T-helper 1 cell (primary cell): ENCODE data around the gene QSOX1.
A peak's percentile ranks its signal among the peaks of the same experiment; 100 is the strongest.
"Not testable (repeated sequence)": the region's sequence is repeated elsewhere in the genome, so short reads cannot be mapped to it uniquely, and the experiment has no call there.

Source experiments
- DNase-seq, 5 donors: peaks; one replicate each; pipeline ENCODE4 v3.0.0-alpha.2; 2012 to 2020
- total RNA-seq, 4 donors: gene quantifications; one replicate each; lab custom pipeline; 2026; lab: John Stamatoyannopoulos, UW

QSOX1 gene
- total RNA-seq: 25.1 to 35.1 (median 30.0) reads per million in 4 donors

DNA sequence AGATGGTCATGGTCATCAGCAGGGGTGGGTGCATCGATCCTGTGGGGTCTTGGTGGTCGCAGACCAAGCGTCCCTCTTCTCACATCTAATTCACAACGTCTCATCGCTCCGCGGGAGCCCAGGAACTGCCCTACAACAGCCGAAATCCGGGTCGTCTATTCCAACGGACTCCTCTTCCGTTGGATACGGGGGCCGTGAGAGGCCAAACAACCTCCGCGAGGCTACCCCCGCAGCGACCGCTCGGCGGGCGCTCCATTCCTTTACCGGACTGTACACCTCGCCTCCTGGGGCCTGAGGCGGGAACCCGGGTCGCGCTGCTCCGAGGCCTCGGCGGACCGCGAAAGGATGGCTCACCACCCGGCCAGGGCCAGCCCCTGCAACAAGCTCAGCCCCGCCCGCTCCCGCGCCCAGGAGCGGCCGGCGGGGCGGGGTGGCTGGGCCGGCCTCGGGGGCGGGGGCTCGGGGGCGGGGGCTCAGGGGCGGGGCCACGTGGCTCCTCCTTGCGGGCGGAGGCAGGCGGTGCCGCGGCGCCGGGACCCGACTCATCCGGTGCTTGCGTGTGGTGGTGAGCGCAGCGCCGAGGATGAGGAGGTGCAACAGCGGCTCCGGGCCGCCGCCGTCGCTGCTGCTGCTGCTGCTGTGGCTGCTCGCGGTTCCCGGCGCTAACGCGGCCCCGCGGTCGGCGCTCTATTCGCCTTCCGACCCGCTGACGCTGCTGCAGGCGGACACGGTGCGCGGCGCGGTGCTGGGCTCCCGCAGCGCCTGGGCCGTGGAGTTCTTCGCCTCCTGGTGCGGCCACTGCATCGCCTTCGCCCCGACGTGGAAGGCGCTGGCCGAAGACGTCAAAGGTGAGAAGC is at the start of gene QSOX1:
QSOX1 (plus strand) TSS at position 545 of the 857 bp plus-strand sequence; CDS start at position 584, 39 bp downstream.
- peak; percentile 78 to 92 (median 84) for DNase-seq

GRCh38 chr1:180112091-180112490 is 42.6 kb upstream of the QSOX1 start:
- DNase-seq: no peak

DNA sequence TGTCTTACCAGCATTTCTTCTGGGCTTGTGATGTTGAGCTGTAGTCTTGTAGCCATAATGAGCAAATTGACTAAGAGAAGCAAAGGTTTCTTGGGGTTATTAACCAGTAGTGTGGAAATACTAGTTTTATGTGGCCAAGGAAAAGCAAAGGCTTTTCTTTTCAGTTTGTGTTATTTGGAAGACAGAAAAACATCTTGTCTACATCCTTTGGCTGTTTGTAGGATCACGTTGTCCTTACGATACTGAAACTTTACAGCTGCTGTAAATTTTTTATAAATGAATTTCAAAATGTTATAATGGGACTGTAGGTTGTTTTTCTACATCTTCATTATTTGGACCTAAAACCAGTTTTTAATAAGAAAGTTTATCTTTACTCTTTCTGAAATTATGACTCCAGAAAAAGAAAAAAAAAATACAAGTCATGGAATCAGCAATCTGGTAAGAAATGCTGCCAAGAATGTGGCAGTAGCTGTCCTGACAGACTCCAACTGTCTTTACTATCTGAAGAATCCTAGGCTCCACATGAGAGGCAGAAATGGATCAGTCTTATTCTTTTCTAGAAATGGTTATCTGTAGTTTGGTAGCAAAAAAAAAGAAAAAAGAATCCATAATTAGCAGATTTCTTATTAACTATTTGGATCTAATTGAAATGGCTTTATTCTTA is 41.6 kb upstream of the QSOX1 start:
- DNase-seq: no peak

DNA sequence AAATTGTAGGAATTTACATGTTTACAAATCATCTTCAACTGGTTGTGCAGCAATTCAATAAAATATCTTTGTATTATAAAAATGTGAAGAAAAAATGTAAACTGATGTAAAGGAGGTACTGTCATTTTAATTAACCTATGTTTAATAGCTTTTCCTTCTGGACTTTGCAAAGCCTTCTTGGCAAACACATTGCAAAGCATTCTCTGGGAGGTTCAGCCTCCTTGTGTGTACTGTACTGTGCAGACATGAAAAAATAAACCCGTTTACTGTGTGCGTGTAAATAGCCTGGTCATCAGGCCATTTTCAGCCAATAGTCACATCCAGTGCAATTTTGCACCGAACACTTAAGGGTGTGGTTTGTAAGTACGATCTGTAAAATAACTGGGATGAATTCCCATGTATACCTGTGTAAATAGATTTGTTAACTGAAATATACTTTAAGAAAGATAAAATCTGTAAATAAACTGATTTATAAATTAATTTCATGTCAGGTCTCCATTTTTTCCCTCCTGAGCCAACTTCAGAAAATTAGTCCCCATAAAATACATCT is 40.2 kb upstream of the QSOX1 start:
- DNase-seq: no peak

DNA sequence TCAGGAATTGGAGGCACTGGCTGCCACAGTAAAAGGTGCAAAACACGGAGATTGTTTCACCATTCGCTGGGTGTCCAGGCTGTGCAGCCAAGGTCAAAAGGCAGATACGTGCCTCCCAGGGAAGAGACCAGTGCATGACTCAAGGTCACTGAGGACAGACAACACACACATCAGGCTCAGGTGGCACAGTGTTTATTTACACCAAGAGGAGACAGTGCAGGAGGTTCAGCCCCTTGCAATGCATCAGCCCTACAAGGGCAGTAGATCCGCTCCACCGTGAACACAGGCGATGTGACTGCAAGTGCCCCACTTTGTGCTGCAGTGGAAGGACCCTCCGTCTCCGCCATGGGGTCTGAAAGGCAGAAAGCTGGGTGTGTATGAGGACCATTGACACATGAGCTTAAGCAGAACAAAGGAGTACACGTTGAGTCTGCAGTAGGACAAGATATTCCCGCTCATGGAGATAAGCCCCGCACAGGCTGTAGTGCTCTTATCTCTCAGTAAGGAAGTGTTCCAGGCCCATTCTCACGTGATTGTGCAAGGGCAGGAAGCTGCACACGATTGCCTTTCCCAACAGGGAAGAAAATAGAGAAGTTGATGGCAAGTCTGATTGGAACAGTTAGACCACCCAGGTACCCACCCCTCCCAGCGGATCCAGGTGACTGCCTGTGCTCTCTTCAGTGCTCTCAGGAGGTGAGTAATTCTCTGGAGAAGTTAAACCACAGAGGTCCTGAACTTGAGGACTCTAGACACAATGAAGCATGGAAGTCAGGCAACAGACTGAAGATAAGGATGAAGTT is 37.5 kb upstream of the QSOX1 start:
- DNase-seq: no peak

DNA sequence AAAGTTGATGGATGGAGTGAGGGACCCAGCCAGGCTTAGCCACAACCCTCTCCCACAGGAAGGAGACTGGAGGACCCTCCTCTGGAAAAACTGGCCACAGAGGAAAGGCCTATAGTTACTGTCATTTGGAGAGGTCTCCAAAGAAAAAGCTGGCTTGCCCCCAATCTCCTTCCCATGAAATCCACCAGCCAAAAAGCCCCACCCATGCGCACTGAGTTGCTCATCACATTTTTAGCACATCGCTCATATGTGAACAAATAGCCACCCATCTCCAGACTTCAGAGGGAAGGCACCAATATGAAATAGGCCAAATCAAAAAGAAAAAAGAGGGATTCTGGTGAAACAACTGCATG is 36.9 kb upstream of the QSOX1 start:
- DNase-seq: no peak

GRCh38 chr1:180119837-180120236 is 34.8 kb upstream of the QSOX1 start:
- no peak for DNase-seq

GRCh38 chr1:180123463-180123936 is 31.2 kb upstream of the QSOX1 start:
- DNase-seq: no peak

GRCh38 chr1:180130651-180131050 is 24.0 kb upstream of the QSOX1 start:
- no peak for DNase-seq

- DNase-seq: peak in 1 of 5 donors; percentile 7
Observed at GRCh38 chr1:180131510-180131909, 23.2 kb upstream of the QSOX1 start.

DNA sequence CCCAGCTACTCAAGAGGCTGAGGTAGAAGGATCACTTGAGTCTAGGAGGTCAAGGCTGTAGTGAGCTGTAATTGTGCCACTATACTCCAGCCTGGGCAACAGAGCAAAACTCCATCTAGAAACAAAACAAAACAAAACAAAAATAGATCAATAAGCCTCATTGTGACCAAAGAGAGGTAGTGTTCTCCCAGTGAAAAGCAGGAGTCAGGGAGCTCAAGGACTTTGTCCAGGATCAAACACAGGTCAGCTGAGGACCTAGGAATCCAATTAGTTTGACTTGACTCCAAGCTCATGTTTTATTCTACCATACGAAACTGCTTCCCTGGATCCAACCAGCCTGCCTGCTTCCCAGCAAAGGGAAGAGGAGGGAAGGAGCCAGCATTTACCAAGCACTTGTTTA is 21.5 kb upstream of the QSOX1 start:
- DNase-seq: no peak

DNA sequence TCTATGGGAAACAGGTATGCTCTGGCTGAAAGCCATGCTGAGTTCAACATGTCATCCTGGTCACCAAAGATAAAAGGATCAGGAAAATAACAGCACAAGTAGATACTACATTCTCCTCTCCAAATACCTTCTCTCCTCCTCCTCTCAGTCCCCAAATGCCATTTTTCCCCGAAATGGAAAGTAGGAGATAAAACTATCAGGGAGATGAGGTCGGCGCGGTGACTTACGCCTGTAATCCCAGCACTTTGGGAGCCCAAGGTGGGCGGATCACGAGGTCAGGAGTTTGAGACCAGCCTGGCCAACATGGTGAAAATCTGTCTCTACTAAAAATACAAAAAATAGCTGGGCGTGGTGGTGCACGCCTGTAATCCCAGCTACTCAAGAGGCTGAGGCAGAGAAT is 21.0 kb upstream of the QSOX1 start:
- DNase-seq: not testable (repeated sequence)

DNA sequence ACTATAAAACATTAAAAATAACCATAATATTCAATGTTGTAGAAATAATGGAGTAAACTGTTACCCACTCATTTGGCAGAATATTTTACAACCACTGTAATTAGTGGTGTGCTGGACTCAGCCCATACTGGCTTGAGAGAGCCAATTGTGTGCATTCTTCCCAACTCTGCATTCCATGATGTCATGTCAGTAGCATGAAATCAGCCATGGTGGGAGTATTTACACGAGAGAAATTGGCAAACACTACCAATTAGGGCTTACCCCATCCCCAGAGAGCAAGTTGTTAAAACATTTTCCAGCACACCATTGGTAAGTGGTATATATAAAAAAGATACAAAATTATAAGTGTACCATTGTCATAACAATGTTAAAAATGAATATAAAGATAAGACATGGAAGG is 19.1 kb upstream of the QSOX1 start:
- no peak for DNase-seq

DNA sequence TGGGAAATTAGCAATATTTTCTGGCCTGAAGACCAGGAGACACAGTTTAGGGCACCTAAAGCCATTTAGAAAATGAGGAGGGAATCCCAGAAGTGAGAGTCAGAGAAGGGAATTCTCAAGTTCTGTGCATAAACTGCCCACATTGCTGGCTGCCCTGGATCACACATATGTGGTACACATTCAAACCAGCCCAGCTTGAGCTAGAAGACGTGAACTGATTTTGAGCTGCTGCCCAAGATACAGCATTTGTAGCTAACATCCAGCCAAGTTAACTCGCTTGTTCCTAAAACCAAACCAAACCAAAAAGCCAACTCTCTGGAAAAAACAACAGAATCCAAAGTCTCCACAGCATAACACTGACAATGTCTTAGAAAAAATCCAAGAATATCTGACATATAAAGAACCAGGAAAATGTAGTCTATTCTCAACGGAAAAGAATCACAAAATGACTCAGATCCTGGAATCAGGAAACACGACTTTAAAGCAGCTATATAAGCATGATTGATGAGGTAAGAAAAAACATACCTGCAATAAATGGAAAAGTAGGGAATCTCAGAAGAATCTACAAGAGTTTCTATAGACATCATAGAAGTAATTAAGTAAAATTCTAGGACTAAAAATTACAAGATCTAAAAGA is 18.2 kb upstream of the QSOX1 start:
- DNase-seq: no peak

GRCh38 chr1:180136968-180137356 is 17.7 kb upstream of the QSOX1 start:
- DNase-seq: no peak

- DNase-seq: no peak
Observed at GRCh38 chr1:180137776-180138175, 16.9 kb upstream of the QSOX1 start.

DNA sequence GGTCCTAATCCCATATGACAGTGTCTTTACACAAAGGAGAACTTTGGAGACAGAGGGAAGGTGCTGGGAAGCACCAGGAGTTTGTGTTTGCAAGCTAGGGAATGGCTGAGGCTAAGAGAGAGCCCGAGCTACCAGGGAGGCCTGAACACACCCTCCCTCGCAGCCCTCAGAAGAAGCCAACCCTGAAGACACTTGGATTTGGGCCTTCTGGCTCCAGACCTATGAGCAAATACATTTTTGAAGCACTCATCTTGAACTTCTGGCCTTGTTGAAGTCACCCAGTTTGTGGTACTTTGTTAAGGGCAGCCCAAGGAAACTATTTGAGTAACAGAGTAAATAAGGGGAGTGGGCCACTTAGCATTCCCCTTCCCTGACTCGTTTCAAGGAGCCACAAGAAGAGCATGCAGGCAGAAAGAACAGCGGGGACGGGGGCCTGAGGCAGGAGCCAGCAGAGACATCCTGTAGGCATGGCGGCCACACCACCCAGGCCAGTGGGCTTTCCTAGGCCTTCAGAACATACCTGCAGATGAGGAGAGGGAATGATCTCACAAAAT is 13.2 kb upstream of the QSOX1 start:
- no peak for DNase-seq

DNA sequence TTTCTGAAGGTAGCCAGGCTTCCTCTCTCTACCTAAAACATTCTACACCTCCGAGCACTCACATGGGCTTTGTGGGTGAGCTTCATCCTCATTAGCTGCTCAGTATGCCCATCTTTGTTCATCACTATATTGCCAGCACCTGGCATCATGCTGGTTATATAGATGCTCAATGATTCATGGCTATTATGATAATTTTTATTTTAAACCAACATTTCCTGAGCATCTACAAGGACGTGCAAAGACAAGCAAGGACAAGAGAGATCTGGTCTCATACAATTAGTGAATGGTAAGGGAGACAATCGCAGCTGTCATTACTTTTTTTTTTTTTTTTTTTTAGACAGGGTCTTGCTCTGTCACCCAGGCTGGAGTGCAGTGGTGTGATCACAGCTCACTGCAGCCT is 11.3 kb upstream of the QSOX1 start:
- DNase-seq: no peak

DNA sequence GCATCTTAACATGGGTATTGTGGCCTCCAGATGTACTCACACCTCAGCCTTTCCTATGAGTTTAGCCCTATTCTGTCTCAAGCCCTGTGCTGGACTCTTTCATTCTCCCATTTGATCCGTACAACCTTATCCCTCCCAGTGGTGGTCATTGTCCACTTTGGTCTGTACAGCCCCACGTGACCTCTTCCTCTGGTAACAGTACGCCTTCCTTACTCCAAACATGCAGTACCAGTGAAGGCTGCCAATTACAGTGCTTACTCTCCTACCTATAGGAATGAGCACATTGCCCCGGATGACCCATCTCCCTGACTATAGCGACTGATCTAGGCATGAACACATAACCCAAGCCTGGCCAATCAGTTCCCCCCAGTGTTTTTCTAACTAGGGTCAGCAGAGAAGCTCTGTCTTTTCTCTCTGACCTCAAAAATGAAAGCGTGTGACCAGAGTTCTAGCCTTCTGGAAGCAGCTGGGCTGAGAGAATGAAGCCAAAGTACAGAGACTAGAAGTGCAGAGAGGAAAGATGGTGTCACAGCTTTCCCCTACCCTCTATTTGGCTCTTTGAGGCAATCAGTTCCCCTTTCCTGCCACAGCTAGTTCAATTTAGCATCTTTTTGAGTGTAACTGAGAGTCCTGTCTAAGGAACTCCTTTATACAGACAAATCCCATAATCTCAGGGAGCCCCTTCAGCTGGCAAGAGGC is 9.9 kb upstream of the QSOX1 start:
- no peak for DNase-seq

DNA sequence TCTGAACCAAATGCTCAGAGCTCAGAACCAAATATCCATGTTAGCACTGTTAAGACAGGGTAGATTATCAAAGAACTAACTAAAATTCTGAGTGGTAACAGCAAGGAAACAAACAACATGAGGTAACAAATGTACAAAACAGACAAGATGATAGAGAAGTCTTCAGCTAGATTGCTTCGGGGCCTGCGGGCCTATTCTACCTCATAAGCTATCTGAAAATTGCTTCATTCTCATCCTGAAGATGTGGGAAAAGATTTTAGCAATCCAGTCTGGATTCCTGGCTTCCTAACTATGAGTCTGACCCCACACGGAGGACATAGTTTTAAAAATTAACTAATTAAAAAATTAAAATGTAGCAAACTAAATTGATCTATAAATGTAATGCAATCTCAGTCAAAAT is 9.2 kb upstream of the QSOX1 start:
- DNase-seq: no peak

- DNase-seq: no peak
Observed at GRCh38 chr1:180150982-180151381, 3.7 kb upstream of the QSOX1 start.

DNA sequence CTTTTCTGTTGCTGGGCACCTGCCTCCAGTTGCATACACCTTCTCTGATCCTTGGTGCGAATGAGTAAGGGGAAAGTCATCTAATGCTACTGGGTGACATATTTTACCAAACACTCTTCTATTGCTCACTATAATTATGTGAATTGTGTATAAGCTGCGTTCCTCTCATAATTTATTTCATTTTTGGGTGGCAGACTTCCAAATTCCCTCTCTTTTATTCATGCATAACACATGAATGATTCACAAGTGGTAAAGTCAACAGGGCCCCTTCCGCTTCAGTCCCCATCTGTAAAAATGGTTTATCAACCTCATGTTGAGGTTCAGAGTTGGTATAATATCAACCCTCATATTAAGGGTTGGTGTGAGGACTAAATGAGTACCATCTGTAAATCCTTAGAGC is 3.2 kb upstream of the QSOX1 start:
- no peak for DNase-seq
